ENCODE measurements around the gene RRM2.
A peak's percentile ranks its signal among the peaks of the same experiment; 100 is the strongest.

Gene RRM2

DNA sequence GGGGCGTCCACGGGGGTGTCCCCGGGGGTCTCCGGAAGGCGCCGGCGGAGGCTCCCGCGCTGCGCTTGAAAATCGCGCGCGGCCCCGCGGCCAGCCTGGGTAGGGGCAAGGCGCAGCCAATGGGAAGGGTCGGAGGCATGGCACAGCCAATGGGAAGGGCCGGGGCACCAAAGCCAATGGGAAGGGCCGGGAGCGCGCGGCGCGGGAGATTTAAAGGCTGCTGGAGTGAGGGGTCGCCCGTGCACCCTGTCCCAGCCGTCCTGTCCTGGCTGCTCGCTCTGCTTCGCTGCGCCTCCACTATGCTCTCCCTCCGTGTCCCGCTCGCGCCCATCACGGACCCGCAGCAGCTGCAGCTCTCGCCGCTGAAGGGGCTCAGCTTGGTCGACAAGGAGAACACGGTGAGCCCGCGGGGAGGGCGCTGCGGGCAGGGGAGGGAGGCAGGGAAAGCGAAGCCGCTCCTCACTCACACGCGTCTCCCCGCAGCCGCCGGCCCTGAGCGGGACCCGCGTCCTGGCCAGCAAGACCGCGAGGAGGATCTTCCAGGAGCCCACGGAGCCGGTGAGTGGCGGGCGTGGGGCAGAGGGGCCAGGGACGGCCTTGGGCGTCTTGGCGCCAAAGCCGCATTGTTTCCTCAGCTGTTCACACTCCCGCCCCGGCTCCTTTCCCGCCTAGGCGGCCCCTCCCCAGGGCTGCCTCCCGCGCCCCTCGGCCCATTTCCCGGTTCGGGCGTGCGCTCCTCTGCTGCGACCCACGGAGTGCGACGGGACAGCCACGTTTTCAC is at the start of gene RRM2:
TSS of gene RRM2 (plus strand) at position 240 of the 781 bp plus-strand sequence. CDS start at position 300, 60 bp downstream.
- peak; percentile 87 for DNase-seq

- no peak for DNase-seq
Observed at GRCh38 chr2:10073706-10074105, 48.8 kb upstream of the RRM2 start.

DNA sequence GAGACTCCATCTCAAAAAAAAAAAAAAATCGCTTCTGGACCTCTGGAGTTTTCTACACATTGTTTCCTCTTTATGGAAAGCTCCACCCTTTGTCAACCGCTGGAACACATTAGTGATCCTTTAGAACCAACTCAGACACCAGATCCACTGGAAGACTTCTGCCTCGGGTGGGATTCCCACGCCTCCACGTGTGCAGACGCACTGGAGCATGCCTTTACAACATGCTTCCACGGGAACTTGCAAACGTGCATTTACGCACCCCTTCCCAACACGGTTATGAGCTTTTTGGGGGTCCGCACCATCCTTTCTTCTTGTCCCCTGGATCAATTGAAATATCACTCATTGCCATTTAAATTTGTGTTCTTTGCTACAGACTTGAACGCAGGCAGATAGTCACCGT is 47.4 kb upstream of the RRM2 start:
- DNase-seq, result no peak

- DNase-seq, result no peak
Observed at GRCh38 chr2:10075571-10076209, 46.8 kb upstream of the RRM2 start.

GRCh38 chr2:10076511-10076910 is 46.0 kb upstream of the RRM2 start:
- no peak for DNase-seq

DNA sequence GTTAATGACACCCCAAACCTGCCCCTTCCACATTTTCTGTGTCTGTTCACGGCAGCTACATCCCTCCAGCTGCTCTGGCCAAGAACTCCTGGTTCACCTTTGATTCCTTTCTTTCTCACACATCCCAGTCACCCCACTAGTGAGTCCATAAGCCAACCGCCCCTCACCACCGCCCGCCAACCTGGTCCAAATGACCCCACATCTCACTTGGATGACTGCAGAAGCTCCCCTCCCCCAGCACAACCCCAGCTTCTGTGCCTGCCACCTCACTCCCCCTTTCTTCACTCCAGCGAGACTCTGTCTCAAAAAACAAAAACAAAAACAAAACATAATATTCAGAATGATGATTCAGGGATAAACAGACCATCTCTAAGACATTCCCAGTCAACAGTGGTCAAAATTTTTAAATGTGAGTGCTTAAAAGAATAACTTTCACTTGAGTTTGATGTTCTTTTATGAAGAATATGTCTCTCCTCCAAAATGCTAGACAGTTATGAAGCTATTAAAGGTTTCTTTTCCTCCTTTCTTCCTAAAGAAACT is 45.5 kb upstream of the RRM2 start:
- no peak for DNase-seq

GRCh38 chr2:10078001-10078400 is 44.5 kb upstream of the RRM2 start:
- DNase-seq, result no peak

DNA sequence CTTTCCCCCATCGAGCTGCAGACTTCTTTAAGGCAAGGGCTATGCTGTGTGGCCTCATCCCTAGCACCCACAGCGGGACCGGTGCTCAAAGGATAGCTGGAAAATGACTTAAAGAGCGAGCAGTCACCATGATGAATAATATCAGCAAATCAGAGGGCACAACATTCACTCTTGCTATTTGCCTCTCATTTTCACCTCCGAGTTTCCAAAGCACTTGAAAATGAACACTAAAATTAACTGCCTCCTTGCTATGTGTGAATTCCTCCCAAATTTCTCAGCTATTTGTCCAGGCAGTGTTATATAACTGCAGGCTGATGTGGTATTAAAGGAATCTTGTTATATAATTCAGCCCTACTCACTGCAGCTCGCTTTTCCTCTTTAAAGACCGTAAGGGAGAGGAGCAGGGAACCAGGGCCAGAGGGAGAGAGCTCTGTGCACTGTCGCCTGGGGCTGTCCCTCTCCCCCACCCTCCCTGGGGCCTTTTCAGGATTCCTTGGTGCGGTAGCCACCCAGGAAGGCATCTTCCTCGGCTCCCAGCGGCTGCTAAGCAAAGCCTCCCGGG is 43.8 kb upstream of the RRM2 start:
- no peak for DNase-seq

GRCh38 chr2:10079266-10079869 is 43.2 kb upstream of the RRM2 start:
- DNase-seq, result peak; percentile 29

DNA sequence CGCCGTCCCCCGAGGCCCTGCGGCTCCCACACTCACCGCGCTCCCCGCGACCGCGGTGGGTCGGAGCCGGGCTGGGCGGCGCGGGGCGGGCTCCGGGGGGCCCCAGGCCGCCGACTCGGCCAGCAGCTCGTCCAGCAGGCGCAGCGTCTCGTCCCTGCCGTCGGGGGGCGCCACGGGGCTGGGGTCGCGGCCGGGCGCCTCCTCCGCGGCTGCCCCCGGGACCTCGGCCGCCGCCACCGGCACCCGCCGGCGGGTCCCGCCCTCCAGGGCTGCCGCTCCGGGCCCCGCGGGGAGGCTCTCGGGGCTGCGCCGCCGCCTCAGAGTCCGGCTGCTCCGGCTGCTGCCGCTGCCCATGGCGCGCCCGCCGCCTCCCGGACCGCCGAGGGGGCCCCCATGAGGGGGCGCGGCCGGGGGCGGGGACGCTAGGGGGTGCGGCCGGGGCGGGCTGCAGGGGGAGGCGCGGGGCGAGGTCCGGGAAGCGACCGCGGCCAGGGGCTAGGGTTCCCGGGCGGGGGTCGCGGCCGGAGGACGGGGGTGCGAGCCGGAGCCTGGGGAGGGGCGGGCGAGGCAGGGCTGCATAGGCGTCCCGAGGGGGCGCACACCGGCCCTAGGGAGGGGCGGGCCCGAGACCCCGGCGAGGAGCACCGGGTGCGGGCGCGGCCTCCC is 42.5 kb upstream of the RRM2 start, which contains the start of gene CYS1:
TSS of gene CYS1 (minus strand) at position 542 of the 666 bp plus-strand sequence. CDS start at position 354, 188 bp downstream.
- DNase-seq, result peak; percentile 12

DNA sequence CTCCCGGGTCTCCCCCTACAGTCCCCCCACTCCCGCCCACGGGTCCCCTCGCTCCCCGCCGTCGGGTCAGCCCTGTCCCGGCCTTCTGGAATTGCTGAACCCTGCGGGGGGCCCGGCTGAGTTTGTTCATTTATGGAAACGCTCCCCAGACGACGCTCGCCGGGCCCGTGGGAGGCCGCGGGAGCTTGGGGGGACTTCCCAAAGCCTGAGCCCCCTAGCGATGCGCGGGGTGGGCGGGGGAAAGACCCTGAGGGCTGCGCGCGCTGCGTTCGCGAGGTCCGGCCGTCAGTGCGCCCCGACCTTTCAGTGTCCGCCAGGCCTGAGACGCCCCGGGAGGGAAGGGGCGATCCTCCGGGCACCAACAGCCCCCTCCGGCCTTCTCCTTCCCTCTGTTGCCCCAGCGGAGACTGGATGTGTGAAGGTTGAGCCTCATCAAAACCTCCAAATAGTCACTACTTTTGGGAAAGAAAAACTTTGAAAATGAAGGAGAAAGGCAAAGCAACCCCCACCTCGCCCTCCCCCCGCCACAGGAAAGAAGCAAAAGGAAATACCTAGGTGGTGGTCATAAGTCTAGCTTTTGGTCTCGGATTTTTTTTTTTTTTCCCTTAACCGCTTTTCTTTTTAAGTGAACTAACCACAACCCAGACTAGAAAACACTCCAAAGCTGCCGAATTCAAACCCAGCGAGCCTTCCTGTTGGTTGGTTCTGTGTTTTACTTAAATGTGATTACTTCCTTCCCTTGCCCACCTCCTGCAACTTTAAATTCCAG is 41.8 kb upstream of the RRM2 start:
- peak; percentile 12 for DNase-seq

GRCh38 chr2:10083046-10083445 is 39.5 kb upstream of the RRM2 start:
- DNase-seq, result no peak

- DNase-seq, result no peak
Observed at GRCh38 chr2:10083692-10084211, 38.8 kb upstream of the RRM2 start.

GRCh38 chr2:10084223-10084865 is 38.2 kb upstream of the RRM2 start:
- no peak for DNase-seq

DNA sequence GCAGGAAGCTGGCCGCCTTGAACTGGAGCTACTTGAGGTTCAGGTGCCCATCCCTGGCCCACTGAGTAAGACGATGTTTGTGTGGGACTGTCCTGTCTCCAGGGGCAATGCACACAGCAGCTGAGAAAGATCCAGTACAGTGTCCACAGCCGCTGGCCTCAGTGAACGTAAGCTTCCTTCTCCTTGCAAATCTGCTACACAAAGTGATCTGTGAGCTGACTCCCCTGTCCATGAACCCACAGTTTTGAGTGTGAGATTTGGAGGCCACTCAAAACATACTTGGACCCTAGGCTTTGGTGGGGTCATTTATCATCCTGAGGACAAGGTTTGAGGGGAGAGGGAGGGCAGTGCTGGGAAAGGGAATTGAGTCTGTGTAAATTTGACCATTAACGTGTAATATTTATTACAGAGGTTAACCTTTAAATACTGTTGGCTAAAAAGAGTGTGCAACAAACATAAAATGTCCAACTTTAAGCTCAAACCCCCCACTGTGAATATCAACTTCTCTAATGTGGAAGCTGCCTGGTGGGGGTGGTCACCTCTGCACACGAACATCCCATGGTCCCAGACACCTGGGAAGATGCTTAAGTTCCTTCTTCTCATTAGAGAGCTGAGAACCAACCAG is 37.4 kb upstream of the RRM2 start:
- no peak for DNase-seq

DNA sequence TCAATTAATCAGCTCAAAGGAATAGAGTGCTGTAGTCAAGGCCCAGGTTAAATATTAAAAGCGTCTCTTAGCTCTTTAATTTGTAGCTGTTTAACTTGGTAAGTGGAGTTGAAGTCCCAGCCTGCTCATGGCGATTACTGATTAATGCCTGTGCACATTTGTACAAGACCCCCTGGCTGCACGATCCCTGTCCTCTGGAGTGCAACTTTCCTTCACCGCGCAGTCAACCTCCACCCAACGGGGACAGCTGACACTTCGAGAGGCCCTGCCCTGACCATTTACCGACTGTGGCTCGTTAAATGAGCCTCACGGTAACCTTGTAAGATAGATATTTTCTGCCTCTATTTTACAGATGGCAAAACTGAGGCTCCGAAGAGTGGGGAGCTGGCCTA is 36.9 kb upstream of the RRM2 start:
- DNase-seq, result no peak

GRCh38 chr2:10086950-10087349 is 35.6 kb upstream of the RRM2 start:
- no peak for DNase-seq

DNA sequence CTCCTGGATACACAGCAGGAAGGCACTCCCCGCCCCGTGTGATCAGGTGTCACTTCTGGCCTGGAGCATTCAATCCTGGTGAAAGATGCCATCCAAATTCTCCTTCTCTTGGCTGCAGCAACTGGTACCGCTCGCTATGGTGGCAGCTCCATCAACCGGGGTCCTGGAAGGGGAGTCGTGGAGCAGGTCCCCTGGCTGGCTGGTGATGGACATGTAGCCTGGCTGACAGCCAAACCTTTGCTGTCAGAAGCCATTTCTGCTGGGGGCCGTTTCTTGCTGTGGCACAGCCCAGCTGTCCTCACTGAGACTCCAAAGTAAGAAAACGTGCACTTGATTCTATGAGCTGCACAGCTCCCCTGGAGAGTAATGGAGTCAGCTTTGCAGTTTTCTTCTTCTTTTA is 35.2 kb upstream of the RRM2 start:
- DNase-seq, result no peak

- no peak for DNase-seq
Observed at GRCh38 chr2:10089565-10090190, 32.9 kb upstream of the RRM2 start.

Measured in CD4-positive, alpha-beta T cell treated with Interleukin-17A for 4 hours (primary cell).